HEK293T (cell line): ENCODE results near the gene ALPI.

Source experiments
- ARNT ChIP-seq: fragments of 450-650 bp; IDR thresholded peaks from 2 replicates; pipeline ENCODE4 v1.6.1; 2017; ENCODE audit warnings: mild to moderate bottlenecking
- CTBP1 ChIP-seq: fragments of 450-650 bp; IDR thresholded peaks from 2 replicates; pipeline ENCODE4 v1.6.1; 2016; ENCODE audit warnings: borderline replicate concordance
- ELF4 ChIP-seq: fragments of 450-650 bp; IDR thresholded peaks from 2 replicates; pipeline ENCODE4 v1.6.1; 2017; ENCODE audit warnings: antibody characterized with exemption
- FOXK2 ChIP-seq: fragments of 450-650 bp; IDR thresholded peaks from 2 replicates; pipeline ENCODE4 v1.6.1; 2016; ENCODE audit warnings: mild to moderate bottlenecking
- FOXM1 ChIP-seq: fragments of 450-650 bp; IDR thresholded peaks from 2 replicates; pipeline ENCODE4 v1.6.1; 2017; ENCODE audit warnings: mild to moderate bottlenecking, borderline replicate concordance
- HDGF ChIP-seq: fragments of 450-650 bp; IDR thresholded peaks from 2 replicates; pipeline ENCODE4 v1.6.1; 2017; ENCODE audit warnings: antibody characterized with exemption, borderline replicate concordance
- L3MBTL2 ChIP-seq: fragments of 450-650 bp; conservative IDR thresholded peaks from 2 replicates; pipeline ENCODE4 v1.6.1; 2016; ENCODE audit warnings: mild to moderate bottlenecking
- NFRKB ChIP-seq: fragments of 450-650 bp; IDR thresholded peaks from 2 replicates; pipeline ENCODE4 v1.6.1; 2016; ENCODE audit warnings: mild to moderate bottlenecking, moderate library complexity
- SP1 ChIP-seq: fragments of 450-650 bp; IDR thresholded peaks from 2 replicates; pipeline ENCODE4 v1.6.1; 2017
- SUZ12 ChIP-seq: fragments of 450-650 bp; IDR thresholded peaks from 2 replicates; pipeline ENCODE4 v1.6.1; 2016; ENCODE audit warnings: mild to moderate bottlenecking
- TARDBP ChIP-seq: fragments of 450-650 bp; IDR thresholded peaks from 2 replicates; pipeline ENCODE4 v1.6.1; 2016
- ZNF384 ChIP-seq: fragments of 450-650 bp; IDR thresholded peaks from 2 replicates; pipeline ENCODE4 v1.6.1; 2016

GRCh38 chr2:232410238-232410900, 45.6 kb upstream of the ALPI start:
- TF ChIP-seq NFRKB (no peak), CTBP1 (no peak), ARNT (no peak), SP1 (no peak), L3MBTL2 (no peak), HDGF (no peak), FOXM1 (no peak), ZNF384 (no peak), FOXK2 (no peak), SUZ12 (no peak), TARDBP (no peak), ELF4 (no peak)
